GM23338 (cell line): ENCODE measurements around the gene VPS4A. TPM values are rescaled to one million over a fixed set of nuclear protein-coding genes. Genes with fewer than 3 reads are reported as not detected.

Source experiments
- ATAC-seq: fragments of 200-7000 bp; cut with Tn5 transposase; 3 replicates; pipeline ENCODE4 v1.9.1; 2020
- DNase-seq: peaks from one replicate; pipeline ENCODE4 v3.0.0-alpha.2; 2015; ENCODE audit warnings: low spot score
- H2AFZ ChIP-seq: fragments of 200-600 bp; sonication (generic); 2 replicates; pipeline ENCODE4 v1.8.0; 2016; ENCODE audit warnings: antibody characterized with exemption, mild to moderate bottlenecking, moderate library complexity
- H3F3A ChIP-seq: fragments of 200-600 bp; sonication (generic); replicated peaks from 2 replicates; pipeline ENCODE4 v1.8.0; 2017; ENCODE audit warnings: antibody characterized with exemption, mixed run types, low read depth
- H3K27ac ChIP-seq: fragments of 200-600 bp; sonication (generic); 2 replicates; pipeline ENCODE4 v1.6.1; 2016; ENCODE audit warnings: low read depth
- H3K27me3 ChIP-seq: fragments of 200-600 bp; sonication (generic); 2 replicates; pipeline ENCODE4 v1.8.0; 2016; ENCODE audit warnings: mild to moderate bottlenecking, mixed run types, moderate library complexity; ENCODE audit not compliant: insufficient read depth
- H3K36me3 ChIP-seq: fragments of 200-600 bp; sonication (generic); 2 replicates; pipeline ENCODE4 v1.8.0; 2016; ENCODE audit warnings: mild to moderate bottlenecking; ENCODE audit not compliant: insufficient read depth
- H3K4me1 ChIP-seq: fragments of 200-600 bp; sonication (generic); 2 replicates; pipeline ENCODE4 v1.8.0; 2016; ENCODE audit warnings: mild to moderate bottlenecking, moderate library complexity; ENCODE audit not compliant: insufficient read depth
- H3K4me2 ChIP-seq: fragments of 200-600 bp; sonication (generic); 2 replicates; pipeline ENCODE4 v1.7.1; 2017; ENCODE audit warnings: mixed run types
- H3K4me3 ChIP-seq: fragments of 200-600 bp; sonication (generic); 2 replicates; pipeline ENCODE4 v1.6.1; 2016; ENCODE audit warnings: mixed run types
- H3K79me2 ChIP-seq: fragments of 200-600 bp; sonication (generic); replicated peaks from 2 replicates; pipeline ENCODE4 v1.8.0; 2017; ENCODE audit warnings: mild to moderate bottlenecking; ENCODE audit not compliant: insufficient read depth
- H3K9me2 ChIP-seq: fragments of 200-600 bp; sonication (generic); 2 replicates; pipeline ENCODE4 v1.8.0; 2017; ENCODE audit not compliant: insufficient read depth
- H4K20me1 ChIP-seq: fragments of 200-600 bp; sonication (generic); replicated peaks from 2 replicates; pipeline ENCODE4 v1.8.0; 2017; ENCODE audit warnings: mild to moderate bottlenecking; ENCODE audit not compliant: insufficient read depth
- H3K27ac Mint-ChIP-seq: 2 replicates; pipeline ENCODE4 v1.8.0; 2020; ENCODE audit warnings: inconsistent platforms, mild to moderate bottlenecking, moderate library complexity, mixed read lengths
- H3K27me3 Mint-ChIP-seq: 3 replicates; pipeline ENCODE4 v1.8.0; 2022; ENCODE audit warnings: low read depth, mild to moderate bottlenecking, moderate library complexity, mixed read lengths, inconsistent platforms; ENCODE audit not compliant: insufficient read depth, poor library complexity
- H3K36me3 Mint-ChIP-seq: 3 replicates; pipeline ENCODE4 v1.8.0; 2021; ENCODE audit warnings: low read depth, mild to moderate bottlenecking, inconsistent platforms, moderate library complexity, mixed read lengths
- H3K4me1 Mint-ChIP-seq: 3 replicates; pipeline ENCODE4 v1.8.0; 2020; ENCODE audit warnings: mild to moderate bottlenecking, inconsistent platforms, mixed read lengths
- H3K4me3 Mint-ChIP-seq: 3 replicates; pipeline ENCODE4 v1.8.0; 2021; ENCODE audit warnings: moderate library complexity, mild to moderate bottlenecking, inconsistent platforms, mixed read lengths
- H3K9me3 Mint-ChIP-seq: 3 replicates; pipeline ENCODE4 v1.8.0; 2020; ENCODE audit warnings: moderate library complexity, mild to moderate bottlenecking, inconsistent platforms, mixed read lengths
- CTCF ChIP-seq, 2 experiments: fragments of 200-600 bp in 1 of 2; sonication (generic) in 1 of 2; conservative IDR thresholded peaks; 2 replicates each; pipeline versions ENCODE4 v1.5.1 to v1.6.1; 2016 to 2017; ENCODE audit warnings: antibody characterized with exemption in 2 of 2, low read depth in 2 of 2, mild to moderate bottlenecking in 2 of 2, moderate library complexity in 1 of 2
- ETS1 ChIP-seq: IDR thresholded peaks from 2 replicates; pipeline ENCODE4 v1.6.1; 2016; ENCODE audit warnings: antibody characterized with exemption
- STAT1 ChIP-seq: IDR thresholded peaks from one replicate; pipeline ENCODE4 v1.6.1; 2016; ENCODE audit warnings: antibody characterized with exemption; ENCODE audit not compliant: unreplicated experiment
- ZNF331 ChIP-seq: fragments of 250-450 bp; sonication (Bioruptor Pico); IDR thresholded peaks from 2 replicates; pipeline ENCODE4 v1.5.0; 2020; ENCODE audit warnings: low read depth, mild to moderate bottlenecking, moderate library complexity
- ZNF462 ChIP-seq: fragments of 250-450 bp; sonication (Bioruptor Pico); IDR thresholded peaks from 2 replicates; pipeline ENCODE4 v1.5.0; 2020; ENCODE audit warnings: mild to moderate bottlenecking, moderate library complexity
- polyA plus RNA-seq: library from polyadenylated mRNA; unstranded; fragments of >200 nt; fragmentation: Nextera tagmentation; extraction: Ambion mirVana; gene quantifications from 2 replicates; pipeline ENCODE4 v1.2.1, GENCODE V29; 2016
- total RNA-seq: library from RNA; depleted of rRNA; stranded (reverse); fragments of >200 nt; shearing (Covaris generic); gene quantifications from 2 replicates; pipeline ENCODE4 v1.2.3, GENCODE V29; 2014

VPS4A gene
- total and polyA plus RNA-seq, 2 experiments from 2014 or later: 29.1 to 32.7 TPM

- no peak overlapping the region for H3K27ac ChIP-seq
- TF ChIP-seq STAT1 (no peak), CTCF (conservative IDR thresholded peaks at IDR 0.05; ENCODE audit: low read depth in 2 of 2) (no peak)
- Mint-ChIP-seq H3K36me3 (peaks cover 47% of the 10 kb centered on the region), H3K27me3 (peaks cover 2% of the 10 kb centered on the region), H3K4me1 (no peaks in the 10 kb centered on the region), H3K4me3 (no peak overlapping the region), H3K27ac (no peak overlapping the region), H3K9me3 (no peaks in the 10 kb centered on the region; the same call in 2 of the 3 replicates)
- no peak overlapping the region for H2AFZ ChIP-seq
- no peaks in the 10 kb centered on the region for H3K79me2 ChIP-seq
- no peak for ATAC-seq
- H4K20me1 ChIP-seq: peaks cover 3% of the 10 kb centered on the region
- no peak for DNase-seq
- 0 out of 2 replicates have a peak, but pooled peaks cover 11% of the 10 kb centered on the region for H3F3A ChIP-seq
- no peak overlapping the region for H3K4me3 ChIP-seq
- no peaks in the 10 kb centered on the region for H3K9me2 ChIP-seq
- peaks cover 52% of the 10 kb centered on the region for H3K36me3 ChIP-seq
- no peaks in the 10 kb centered on the region for H3K4me1 ChIP-seq
- H3K27me3 ChIP-seq: no peaks in the 10 kb centered on the region
- H3K4me2 ChIP-seq: no peak overlapping the region
Measured at GRCh38 chr16:69366431-69366830, 55.3 kb downstream of the VPS4A start.

- H3K4me1 ChIP-seq: no peaks in the 10 kb centered on the region
- no peak overlapping the region for H2AFZ ChIP-seq
- ATAC-seq: no peak
- H3K9me2 ChIP-seq: no peaks in the 10 kb centered on the region
- no peaks in the 10 kb centered on the region for H3K4me1 Mint-ChIP-seq
- H4K20me1 ChIP-seq: peaks cover 7% of the 10 kb centered on the region
- H3K4me2 ChIP-seq: no peak overlapping the region
- H3K27ac Mint-ChIP-seq: no peak overlapping the region
- peaks cover 64% of the 10 kb centered on the region for H3K36me3 ChIP-seq
- no peaks in the 10 kb centered on the region for H3K27me3 ChIP-seq
- 0 out of 2 replicates have a peak, but pooled peaks cover 11% of the 10 kb centered on the region for H3F3A ChIP-seq
- no peaks in the 10 kb centered on the region for H3K9me3 Mint-ChIP-seq
- no peak overlapping the region for H3K4me3 Mint-ChIP-seq
- peaks cover 56% of the 10 kb centered on the region for H3K36me3 Mint-ChIP-seq
- no peak for TF ChIP-seq ZNF462 (CRISPR knock-in tag)
- TF ChIP-seq ETS1: no peak
- TF ChIP-seq ZNF331 (CRISPR knock-in tag): no peak
- peaks cover 2% of the 10 kb centered on the region for H3K27me3 Mint-ChIP-seq
- no peak for DNase-seq
- H3K4me3 ChIP-seq: no peak overlapping the region
- no peak overlapping the region for H3K27ac ChIP-seq
- H3K79me2 ChIP-seq: no peaks in the 10 kb centered on the region
Measured at GRCh38 chr16:69367980-69368379, 56.8 kb downstream of the VPS4A start.
